ENCODE data around the gene ZNF383. TPM values are rescaled to one million over a fixed set of nuclear protein-coding genes. Genes with fewer than 3 reads are reported as not detected.

The ZNF383 gene
- total and polyA plus RNA-seq, 9 of the 15 experiments (the other 6 are each of a cell fraction or from before 2014, with no cell fraction given), result 2.0 to 8.2 (median 5.3) TPM

GRCh38 chr19:37217775-37218591, at the start of gene ZNF383 (continued):
- no peak for TF ChIP-seq MBD1 (CRISPR knock-in tag; IDR thresholded peaks at IDR 0.05)
- TF ChIP-seq HMBOX1 (IDR thresholded peaks at IDR 0.05), result 0 out of 2 replicates have a peak, but pooled peaks have one; percentile 11
- TF ChIP-seq, protein P1, sequence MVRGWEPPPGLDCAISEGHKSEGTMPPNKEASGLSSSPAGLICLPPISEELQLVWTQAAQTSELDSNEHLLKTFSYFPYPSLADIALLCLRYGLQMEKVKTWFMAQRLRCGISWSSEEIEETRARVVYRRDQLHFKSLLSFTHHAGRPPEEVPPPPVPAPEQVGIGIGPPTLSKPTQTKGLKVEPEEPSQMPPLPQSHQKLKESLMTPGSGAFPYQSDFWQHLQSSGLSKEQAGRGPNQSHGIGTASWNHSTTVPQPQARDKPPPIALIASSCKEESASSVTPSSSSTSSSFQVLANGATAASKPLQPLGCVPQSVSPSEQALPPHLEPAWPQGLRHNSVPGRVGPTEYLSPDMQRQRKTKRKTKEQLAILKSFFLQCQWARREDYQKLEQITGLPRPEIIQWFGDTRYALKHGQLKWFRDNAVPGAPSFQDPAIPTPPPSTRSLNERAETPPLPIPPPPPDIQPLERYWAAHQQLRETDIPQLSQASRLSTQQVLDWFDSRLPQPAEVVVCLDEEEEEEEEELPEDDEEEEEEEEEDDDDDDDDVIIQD (CRISPR knock-in tag; IDR thresholded peaks at IDR 0.05), result no peak
- no peak for TF ChIP-seq MEF2A (IDR thresholded peaks at IDR 0.05; ENCODE audit: control insufficient read depth, low read depth, low read length)
- 0 out of 2 replicates have a peak, but pooled peaks have one; percentile 54 for TF ChIP-seq MXI1 (IDR thresholded peaks at IDR 0.05; ENCODE audit: low read depth, low read length)
- TF ChIP-seq DLX4 (CRISPR knock-in tag; IDR thresholded peaks at IDR 0.05), result no peak
- TF ChIP-seq ZNF707 (CRISPR knock-in tag; conservative IDR thresholded peaks at IDR 0.05), result no peak
- TF ChIP-seq ZNF347 (CRISPR knock-in tag; IDR thresholded peaks at IDR 0.05; ENCODE audit: low read depth), result no peak
- no peak for TF ChIP-seq MGA (IDR thresholded peaks at IDR 0.05)
- 0 out of 2 replicates have a peak, but pooled peaks have one; percentile 23 for TF ChIP-seq TRIM28 (IDR thresholded peaks at IDR 0.05)
